AG04450 (cell line): ENCODE measurements around the gene LRP1B. TPM values are rescaled to one million over a fixed set of nuclear protein-coding genes. Genes with fewer than 3 reads are reported as not detected.

Experiments used
- CTCF ChIA-PET: fragments of 300-600, 350-600 bp; formaldehyde crosslinking; extraction: SDS; loops from one replicate; lab custom pipeline; 2022; ENCODE audit warnings: antibody characterized with exemption, inconsistent platforms; lab: Charles Lee
- POLR2A ChIA-PET: fragments of 350-600 bp; formaldehyde crosslinking; extraction: SDS; loops from one replicate; lab custom pipeline; 2021; ENCODE audit warnings: antibody characterized with exemption, inconsistent platforms; lab: Yijun Ruan, JAX
- DNase-seq: peaks from one replicate; pipeline ENCODE4 v3.0.0-alpha.2; 2011; ENCODE audit warnings: low read depth, low spot score
- H3K27ac ChIP-seq: one replicate; pipeline ENCODE4 v1.5.1; 2012; ENCODE audit warnings: low read depth, low read length, control low read depth
- H3K27me3 ChIP-seq: one replicate; pipeline ENCODE4 v1.6.0; 2012; ENCODE audit warnings: low read length; ENCODE audit not compliant: control insufficient read depth, insufficient read depth
- H3K4me3 ChIP-seq: 2 replicates; pipeline ENCODE4 v1.5.1; 2011; ENCODE audit warnings: mild to moderate bottlenecking, low read depth, low read length, control low read depth
- H3K9me3 ChIP-seq: 2 replicates; pipeline ENCODE4 v1.5.1; 2012; ENCODE audit warnings: low read length; ENCODE audit not compliant: control insufficient read depth, insufficient read depth
- CTCF ChIP-seq: IDR thresholded peaks from 2 replicates; pipeline ENCODE4 v1.5.1; 2011; ENCODE audit warnings: low read depth, low read length, control low read depth, inconsistent platforms
- polyA plus RNA-seq: library from polyadenylated mRNA; depleted of rRNA; stranded (reverse); fragments of >200 nt; gene quantifications from 2 replicates; pipeline ENCODE4 v1.2.3, GENCODE V29; 2011

LRP1B gene
- polyA plus RNA-seq, 1 experiment, result 0.15 TPM

- no peak overlapping the region for H3K4me3 ChIP-seq
- H3K9me3 ChIP-seq, result no peaks in the 10 kb centered on the region
- ChIA-PET POLR2A (no interaction called here), CTCF (no interaction called here)
- DNase-seq, result no peak
- no peak overlapping the region for H3K27ac ChIP-seq
- H3K27me3 ChIP-seq, result no peaks in the 10 kb centered on the region
- no peak for TF ChIP-seq CTCF
Observed at GRCh38 chr2:141959941-141960340, 170.9 kb downstream of the LRP1B start.

- no peaks in the 10 kb centered on the region for H3K9me3 ChIP-seq
- H3K27ac ChIP-seq, result no peak overlapping the region
- H3K4me3 ChIP-seq, result no peak overlapping the region
- no peak for TF ChIP-seq CTCF
- CTCF ChIA-PET, result no interaction called here
- POLR2A ChIA-PET, result no interaction called here
- no peak for DNase-seq
- H3K27me3 ChIP-seq, result no peaks in the 10 kb centered on the region
Observed at GRCh38 chr2:141959016-141959415, 171.8 kb downstream of the LRP1B start.

GRCh38 chr2:141957827-141958450 lies 172.9 kb downstream of the LRP1B start:
- Histone ChIP-seq H3K9me3 (no peaks in the 10 kb centered on the region), H3K4me3 (no peak overlapping the region), H3K27me3 (no peaks in the 10 kb centered on the region), H3K27ac (no peak overlapping the region)
- TF ChIP-seq CTCF, result no peak
- POLR2A ChIA-PET, result no interaction called here
- no peak for DNase-seq
- CTCF ChIA-PET, result no interaction called here

- no peaks in the 10 kb centered on the region for H3K9me3 ChIP-seq
- POLR2A ChIA-PET, result no interaction called here
- no peak overlapping the region for H3K4me3 ChIP-seq
- H3K27ac ChIP-seq, result no peak overlapping the region
- H3K27me3 ChIP-seq, result no peaks in the 10 kb centered on the region
- no peak for DNase-seq
- CTCF ChIA-PET, result no interaction called here
- TF ChIP-seq CTCF, result no peak
Observed at GRCh38 chr2:141957321-141957720, 173.5 kb downstream of the LRP1B start.

GRCh38 chr2:141947396-141948114 lies 183.3 kb downstream of the LRP1B start:
- Histone ChIP-seq H3K9me3 (no peaks in the 10 kb centered on the region), H3K27me3 (no peaks in the 10 kb centered on the region), H3K4me3 (no peak overlapping the region), H3K27ac (no peak overlapping the region)
- ChIA-PET POLR2A (no interaction called here), CTCF (no interaction called here)
- no peak for DNase-seq
- TF ChIP-seq CTCF, result no peak
